ENCODE measurements around the gene CDH23.

CDH23 gene

GRCh38 chr10:71404503-71405295 is 8.0 kb downstream of the CDH23 start:
- H3K4me1 ChIP-seq (ENCODE audit: control insufficient read depth in 1 of 2, insufficient read depth in 2 of 2, low read length in 2 of 2), result no peaks in the 10 kb centered on the region
- no peak overlapping the region for H4K91ac ChIP-seq (ENCODE audit: low read depth, low read length)
- no peak overlapping the region for H4K8ac ChIP-seq (ENCODE audit: low read depth, low read length)
- H3K9ac ChIP-seq (ENCODE audit: low read length), result no peak overlapping the region
- H2BK5ac ChIP-seq (ENCODE audit: low read depth, low read length, poor library complexity), result no peak overlapping the region
- no peaks in the 10 kb centered on the region for H3K79me2 ChIP-seq (ENCODE audit: control insufficient read depth, insufficient read depth, low read length, poor library complexity)
- H3K4ac ChIP-seq (ENCODE audit: low read depth, low read length), result no peak overlapping the region
- no peak overlapping the region for H3K27ac ChIP-seq (ENCODE audit: low read depth, low read length)
- DNase-seq, result no peak
- no peak overlapping the region for H3K18ac ChIP-seq (ENCODE audit: low read length)
- H3K23ac ChIP-seq (ENCODE audit: low read length), result no peak overlapping the region
- H3K9me3 ChIP-seq (ENCODE audit: insufficient read depth, low read depth, low read length), result no peaks in the 10 kb centered on the region
- no peak overlapping the region for H3K4me3 ChIP-seq (ENCODE audit: low read depth, low read length)
- WGBS (ENCODE audit: extremely low coverage, insufficient coverage, insufficient read length), result no CpG with 5 or more reads among the region's 13 CpGs
- H2AFZ ChIP-seq (ENCODE audit: insufficient read depth, low read length, poor library complexity), result no peak overlapping the region
- no peak overlapping the region for H2BK120ac ChIP-seq (ENCODE audit: insufficient read depth, low read length, poor library complexity)
- no peak overlapping the region for H4K12ac ChIP-seq (ENCODE audit: low read depth, low read length)
- H3K36me3 ChIP-seq (ENCODE audit: control insufficient read depth in 1 of 2, insufficient read depth in 2 of 2, low read length in 2 of 2), result no peaks in the 10 kb centered on the region
- no peaks in the 10 kb centered on the region for H3K27me3 ChIP-seq (ENCODE audit: insufficient read depth, low read length)
- H2AK5ac ChIP-seq (ENCODE audit: low read length), result no peak overlapping the region
- H3K14ac ChIP-seq (ENCODE audit: low read length), result no peak overlapping the region
- no peak overlapping the region for H3K4me2 ChIP-seq (ENCODE audit: low read length)
- H2BK12ac ChIP-seq (ENCODE audit: low read length), result no peak overlapping the region
- H3K79me1 ChIP-seq (ENCODE audit: low read length), result no peaks in the 10 kb centered on the region

- Histone ChIP-seq H3K14ac (ENCODE audit: low read length) (no peak overlapping the region), H3K36me3 (ENCODE audit: control insufficient read depth in 1 of 2, insufficient read depth in 2 of 2, low read length in 2 of 2) (no peaks in the 10 kb centered on the region), H2AFZ (ENCODE audit: insufficient read depth, low read length, poor library complexity) (no peak overlapping the region), H2BK120ac (ENCODE audit: insufficient read depth, low read length, poor library complexity) (no peak overlapping the region), H4K12ac (ENCODE audit: low read depth, low read length) (no peak overlapping the region), H3K4me3 (ENCODE audit: low read depth, low read length) (no peak overlapping the region), H4K91ac (ENCODE audit: low read depth, low read length) (no peak overlapping the region), H3K4me2 (ENCODE audit: low read length) (no peak overlapping the region), H3K4me1 (ENCODE audit: control insufficient read depth in 1 of 2, insufficient read depth in 2 of 2, low read length in 2 of 2) (no peaks in the 10 kb centered on the region), H3K79me2 (ENCODE audit: control insufficient read depth, insufficient read depth, low read length, poor library complexity) (no peaks in the 10 kb centered on the region), H3K9me3 (ENCODE audit: insufficient read depth, low read depth, low read length) (no peaks in the 10 kb centered on the region), H3K27me3 (ENCODE audit: insufficient read depth, low read length) (no peaks in the 10 kb centered on the region), H4K8ac (ENCODE audit: low read depth, low read length) (no peak overlapping the region), H3K9ac (ENCODE audit: low read length) (no peak overlapping the region), H2BK5ac (ENCODE audit: low read depth, low read length, poor library complexity) (no peak overlapping the region), H2BK12ac (ENCODE audit: low read length) (no peak overlapping the region), H3K4ac (ENCODE audit: low read depth, low read length) (no peak overlapping the region), H3K23ac (ENCODE audit: low read length) (no peak overlapping the region), H3K18ac (ENCODE audit: low read length) (no peak overlapping the region), H3K27ac (ENCODE audit: low read depth, low read length) (no peak overlapping the region), H2AK5ac (ENCODE audit: low read length) (no peak overlapping the region), H3K79me1 (ENCODE audit: low read length) (no peaks in the 10 kb centered on the region)
- no CpG with 5 or more reads among the region's 3 CpGs for WGBS (ENCODE audit: extremely low coverage, insufficient coverage, insufficient read length)
- DNase-seq, result peak in 1 of 2 donors; percentile 23
These were observed 10.2 kb downstream of the CDH23 start for GRCh38 chr10:71406878-71407277.

GRCh38 chr10:71408436-71409225 is 11.9 kb downstream of the CDH23 start:
- Histone ChIP-seq H3K18ac (ENCODE audit: low read length) (no peak overlapping the region), H3K4me3 (ENCODE audit: low read depth, low read length) (no peak overlapping the region), H3K27ac (ENCODE audit: low read depth, low read length) (no peak overlapping the region), H3K9ac (ENCODE audit: low read length) (no peak overlapping the region), H2AK5ac (ENCODE audit: low read length) (no peak overlapping the region), H2BK12ac (ENCODE audit: low read length) (no peak overlapping the region), H3K4me1 (ENCODE audit: control insufficient read depth in 1 of 2, insufficient read depth in 2 of 2, low read length in 2 of 2) (no peaks in the 10 kb centered on the region), H2BK5ac (ENCODE audit: low read depth, low read length, poor library complexity) (no peak overlapping the region), H3K9me3 (ENCODE audit: insufficient read depth, low read depth, low read length) (no peaks in the 10 kb centered on the region), H4K8ac (ENCODE audit: low read depth, low read length) (no peak overlapping the region), H2BK120ac (ENCODE audit: insufficient read depth, low read length, poor library complexity) (no peak overlapping the region), H3K4ac (ENCODE audit: low read depth, low read length) (no peak overlapping the region), H3K79me1 (ENCODE audit: low read length) (no peaks in the 10 kb centered on the region), H3K14ac (ENCODE audit: low read length) (no peak overlapping the region), H4K91ac (ENCODE audit: low read depth, low read length) (no peak overlapping the region), H2AFZ (ENCODE audit: insufficient read depth, low read length, poor library complexity) (no peak overlapping the region), H3K27me3 (ENCODE audit: insufficient read depth, low read length) (no peaks in the 10 kb centered on the region), H4K12ac (ENCODE audit: low read depth, low read length) (no peak overlapping the region), H3K36me3 (ENCODE audit: control insufficient read depth in 1 of 2, insufficient read depth in 2 of 2, low read length in 2 of 2) (no peaks in the 10 kb centered on the region), H3K79me2 (ENCODE audit: control insufficient read depth, insufficient read depth, low read length, poor library complexity) (no peaks in the 10 kb centered on the region), H3K23ac (ENCODE audit: low read length) (no peak overlapping the region), H3K4me2 (ENCODE audit: low read length) (no peak overlapping the region)
- DNase-seq, result no peak
- WGBS (ENCODE audit: extremely low coverage, insufficient coverage, insufficient read length), result no CpG with 5 or more reads among the region's 9 CpGs

GRCh38 chr10:71409516-71410104 is 12.9 kb downstream of the CDH23 start:
- Histone ChIP-seq H2BK5ac (ENCODE audit: low read depth, low read length, poor library complexity) (no peak overlapping the region), H4K12ac (ENCODE audit: low read depth, low read length) (no peak overlapping the region), H3K4me3 (ENCODE audit: low read depth, low read length) (no peak overlapping the region), H4K91ac (ENCODE audit: low read depth, low read length) (no peak overlapping the region), H2AFZ (ENCODE audit: insufficient read depth, low read length, poor library complexity) (no peak overlapping the region), H3K36me3 (ENCODE audit: control insufficient read depth in 1 of 2, insufficient read depth in 2 of 2, low read length in 2 of 2) (no peaks in the 10 kb centered on the region), H3K79me2 (ENCODE audit: control insufficient read depth, insufficient read depth, low read length, poor library complexity) (no peaks in the 10 kb centered on the region), H3K9me3 (ENCODE audit: insufficient read depth, low read depth, low read length) (no peaks in the 10 kb centered on the region), H3K4me1 (ENCODE audit: control insufficient read depth in 1 of 2, insufficient read depth in 2 of 2, low read length in 2 of 2) (no peaks in the 10 kb centered on the region), H3K27ac (ENCODE audit: low read depth, low read length) (no peak overlapping the region), H2BK120ac (ENCODE audit: insufficient read depth, low read length, poor library complexity) (no peak overlapping the region), H2AK5ac (ENCODE audit: low read length) (no peak overlapping the region), H3K14ac (ENCODE audit: low read length) (no peak overlapping the region), H3K18ac (ENCODE audit: low read length) (no peak overlapping the region), H3K9ac (ENCODE audit: low read length) (peak overlapping the region; percentile 14), H3K4me2 (ENCODE audit: low read length) (no peak overlapping the region), H3K79me1 (ENCODE audit: low read length) (no peaks in the 10 kb centered on the region), H3K4ac (ENCODE audit: low read depth, low read length) (no peak overlapping the region), H3K27me3 (ENCODE audit: insufficient read depth, low read length) (no peaks in the 10 kb centered on the region), H3K23ac (ENCODE audit: low read length) (no peak overlapping the region), H2BK12ac (ENCODE audit: low read length) (no peak overlapping the region), H4K8ac (ENCODE audit: low read depth, low read length) (no peak overlapping the region)
- no CpG with 5 or more reads among the region's 3 CpGs for WGBS (ENCODE audit: extremely low coverage, insufficient coverage, insufficient read length)
- DNase-seq, result no peak
